Lower leg skin (tissue), 4 donors: ENCODE data around the gene ECT2L. TPM values are rescaled to one million over a fixed set of nuclear protein-coding genes. Genes with fewer than 3 reads are reported as not detected.
A peak's percentile ranks its signal among the peaks of the same experiment; 100 is the strongest.

Experiments used
- DNase-seq, 2 donors: peaks; one replicate each; pipeline ENCODE4 v3.0.0-alpha.2; 2019; ENCODE audit warnings: low spot score in 2 of 2
- H3K4me3 ChIP-seq: fragments of 200-600 bp; sonication (generic); 2 replicates; pipeline ENCODE4 v1.5.1; 2017; ENCODE audit warnings: mild to moderate bottlenecking, low read depth; ENCODE audit not compliant: poor library complexity, severe bottlenecking
- CTCF ChIP-seq, 3 donors: fragments of 450-650 bp; IDR thresholded peaks; one replicate each; pipeline ENCODE4 v1.5.1; 2016; ENCODE audit warnings: antibody characterized with exemption in 3 of 3, mild to moderate bottlenecking in 3 of 3, moderate library complexity in 2 of 3
- POLR2A ChIP-seq, 2 donors: fragments of 450-650 bp; IDR thresholded peaks; one replicate each; pipeline ENCODE4 v1.6.1; 2016 to 2017; ENCODE audit warnings: antibody characterized with exemption in 2 of 2, mild to moderate bottlenecking in 1 of 2, moderate library complexity in 1 of 2
- WGBS, 2 donors: methylation state at CpG; one replicate each; pipeline ENCODE4 v1.1.5; 2018; 5-methylcytosine and 5-hydroxymethylcytosine counted together
- intact Hi-C: fragments of 100-400 bp; cut with DNase I; formaldehyde crosslinking; loops from one replicate; pipeline ENCODE4 v1.15.0; 2023; ENCODE audit warnings: low total_unique reads
- total RNA-seq, 4 donors: library from RNA; depleted of rRNA; stranded (reverse); fragments of >200 nt; gene quantifications; one replicate each; pipeline ENCODE4 v1.1.0, GENCODE V29; 2016

ECT2L gene
- total RNA-seq, 4 donors from 2014 or later = 0.08 to 0.26 (median 0.10) TPM; not detected in 1

DNA sequence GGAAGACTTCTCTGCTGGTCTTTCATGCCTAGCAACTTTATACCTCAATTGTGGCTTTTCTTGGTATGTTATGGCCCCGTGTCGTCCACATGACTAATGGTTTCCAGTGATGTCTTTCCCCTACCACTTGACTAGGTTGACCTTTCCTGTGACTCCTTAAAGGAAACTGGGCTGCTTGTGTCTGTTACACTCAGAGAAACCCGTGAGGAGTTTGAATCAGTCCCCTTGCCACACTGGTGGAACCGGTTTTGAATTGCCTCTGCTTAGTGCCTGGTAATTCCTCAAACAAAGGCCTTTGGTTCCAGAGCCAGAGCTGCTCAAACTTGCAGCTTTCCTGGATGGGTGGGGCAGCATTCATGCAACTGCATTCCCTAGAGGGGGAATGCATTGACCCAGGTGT lies 21.9 kb downstream of the ECT2L start:
- intact Hi-C loops = loop anchor here (10.0 kb wide), 1 partner anchor 537 kb away; no protein-coding TSS in a partner anchor
- DNase-seq = peak in 1 of 2 donors; percentile 85
- 24 to 42% methylated on average over 4 of the region's 4 CpGs for WGBS, 2 donors
- no peak overlapping the region for H3K4me3 ChIP-seq
- no peak for TF ChIP-seq CTCF (IDR thresholded peaks at IDR 0.05)

- no peak for DNase-seq
- 56 to 57% methylated on average over 10 of the region's 10 CpGs for WGBS, 2 donors
- no peak overlapping the region for H3K4me3 ChIP-seq
- TF ChIP-seq POLR2A (IDR thresholded peaks at IDR 0.05) (no peak), CTCF (IDR thresholded peaks at IDR 0.05) (no peak)
- intact Hi-C loops = loop anchor here (10.0 kb wide), 1 partner anchor 536 kb away; no protein-coding TSS in a partner anchor
Observed at GRCh38 chr6:138818496-138819194, 22.8 kb downstream of the ECT2L start.

- intact Hi-C loops = no loop called here
- DNase-seq = no peak
- WGBS, 2 donors = 93 to 95% methylated on average over 4 of the region's 4 CpGs
Observed at GRCh38 chr6:138821519-138821918, 25.6 kb downstream of the ECT2L start.

DNA sequence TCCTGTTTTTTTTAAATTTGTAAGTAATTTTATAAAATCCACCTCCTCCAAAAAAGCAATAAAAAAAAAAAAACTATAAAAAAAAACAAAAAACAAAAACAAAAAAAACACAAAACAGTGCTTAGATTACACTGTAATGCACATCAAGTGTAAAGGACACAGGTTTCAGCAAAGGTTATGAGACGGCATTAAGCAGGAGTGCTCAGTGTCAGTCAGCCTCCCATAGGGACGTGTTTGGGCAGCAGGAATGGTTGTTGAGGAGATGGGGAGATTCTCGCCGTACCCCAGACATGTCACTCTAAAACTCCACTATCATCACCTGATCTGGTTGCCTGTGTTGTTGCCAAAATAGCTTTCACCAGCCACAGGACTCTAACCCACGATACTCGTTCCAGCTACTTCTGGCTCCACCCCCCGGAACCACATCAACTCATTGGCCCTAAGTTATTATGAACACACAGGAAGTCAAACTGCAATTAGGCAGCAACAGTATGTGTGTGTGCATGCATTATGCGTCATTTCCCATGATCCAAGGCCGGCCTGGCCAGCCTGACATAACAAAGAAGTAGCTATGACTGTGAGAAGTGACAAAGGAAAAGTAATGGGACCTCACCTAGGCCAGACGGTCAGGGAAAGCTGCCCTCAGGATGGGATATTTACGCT lies 28.7 kb downstream of the ECT2L start:
- no peak for DNase-seq
- 82 to 84% methylated on average over 11 of the region's 11 CpGs for WGBS, 2 donors
- intact Hi-C loops = no loop called here
- no peak overlapping the region for H3K4me3 ChIP-seq
- no peak for TF ChIP-seq CTCF (IDR thresholded peaks at IDR 0.05)
- no peak for TF ChIP-seq POLR2A (IDR thresholded peaks at IDR 0.05)

More at GRCh38 chr6:138821519-138821918, 25.6 kb downstream of the ECT2L start:
- TF ChIP-seq CTCF (IDR thresholded peaks at IDR 0.05) = no peak
- no peak for TF ChIP-seq POLR2A (IDR thresholded peaks at IDR 0.05)
- H3K4me3 ChIP-seq = no peak overlapping the region

GRCh38 chr6:138830248-138830647 lies 34.4 kb downstream of the ECT2L start:
- TF ChIP-seq POLR2A (IDR thresholded peaks at IDR 0.05) = no peak
- TF ChIP-seq CTCF (IDR thresholded peaks at IDR 0.05) = no peak
- H3K4me3 ChIP-seq = no peak overlapping the region
- intact Hi-C loops = no loop called here
- no peak for DNase-seq
- 78 to 84% methylated on average over 7 of the region's 7 CpGs for WGBS, 2 donors
